Measurements from ENCODE around the gene TMEM81. TPM values are rescaled to one million over a fixed set of nuclear protein-coding genes. Genes with fewer than 3 reads are reported as not detected.

Gene TMEM81, protein sequence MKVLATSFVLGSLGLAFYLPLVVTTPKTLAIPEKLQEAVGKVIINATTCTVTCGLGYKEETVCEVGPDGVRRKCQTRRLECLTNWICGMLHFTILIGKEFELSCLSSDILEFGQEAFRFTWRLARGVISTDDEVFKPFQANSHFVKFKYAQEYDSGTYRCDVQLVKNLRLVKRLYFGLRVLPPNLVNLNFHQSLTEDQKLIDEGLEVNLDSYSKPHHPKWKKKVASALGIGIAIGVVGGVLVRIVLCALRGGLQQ
- total RNA-seq (1 to 10 TPM; 2.3 to 8.9 (median 3.7) TPM), polyA plus RNA-seq (under 1 TPM; 0.79 to 0.83 TPM), total RNA-seq (1.9 reads per million, percentile 8 among the genes with 10 or more reads in this experiment)

DNA sequence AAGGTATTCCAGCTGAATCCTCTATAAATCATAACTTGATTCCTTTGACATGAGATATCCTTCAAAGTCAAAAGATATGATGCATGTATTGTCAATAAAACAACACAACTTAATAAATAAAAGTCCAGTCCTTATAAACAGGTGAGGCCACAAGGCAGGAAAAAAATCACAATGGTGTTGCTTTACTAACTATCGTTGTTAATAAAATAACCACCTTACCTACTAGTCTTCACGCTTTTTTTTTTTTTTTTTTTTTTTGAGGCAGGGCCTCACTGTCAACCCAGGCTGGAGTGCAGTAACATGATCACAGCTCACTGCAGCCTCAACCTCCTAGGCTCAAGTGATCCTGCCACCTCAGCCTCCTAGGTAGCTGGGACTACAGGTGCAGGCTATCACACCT is at the start of gene TMEM81:
TMEM81 (minus strand) TSS at position 101 of the 400 bp plus-strand sequence. CDS start 140 bp downstream, outside the sequence.
- H3K27ac ChIP-seq (ENCODE audit: low read depth, low read length) = no peak within 1 kb of the TSS
- no peaks in the 10 kb centered on the region for H3K27me3 Mint-ChIP-seq
- H3K27ac Mint-ChIP-seq = peak within 1 kb of the TSS in 1 of 9 donors; percentile 6
- no peak within 1 kb of the TSS for H3K4me3 Mint-ChIP-seq
- no peaks in the 10 kb centered on the region for H3K9me3 ChIP-seq (ENCODE audit: control insufficient read depth in 2 of 3, low read length in 3 of 3)
- no peaks in the 10 kb centered on the region for H3K4me1 ChIP-seq (ENCODE audit: control insufficient read depth in 2 of 2, insufficient read depth in 2 of 2, low read length in 2 of 2)
- peaks cover 0 to 58% (median 4%) of the 10 kb centered on the region in 3 experiments for H3K36me3 ChIP-seq (ENCODE audit: control insufficient read depth in 2 of 3, insufficient read depth in 3 of 3, low read length in 3 of 3)
- ATAC-seq = no peak
- no peak for DNase-seq
- peaks cover 5 to 45% (median 27%) of the 10 kb centered on the region in 5 donors for H3K36me3 Mint-ChIP-seq
- CTCF ChIA-PET = no interaction called here
- peaks cover 0 to 5% (median 0%) of the 10 kb centered on the region in 7 donors for H3K4me1 Mint-ChIP-seq
- H3K9me3 Mint-ChIP-seq = no peaks in the 10 kb centered on the region
- POLR2A ChIA-PET = no interaction called here
- no peaks in the 10 kb centered on the region for H3K27me3 ChIP-seq (ENCODE audit: control insufficient read depth in 2 of 2, insufficient read depth in 2 of 2, low read length in 2 of 2)
- H3K4me3 ChIP-seq (ENCODE audit: low read length) = no peak within 1 kb of the TSS
- intact Hi-C loops (cut with micrococcal nuclease) = no loop called here

GRCh38 chr1:205133287-205133686 is 49.0 kb upstream of the TMEM81 start:
- Mint-ChIP-seq H3K9me3 (peaks cover 0 to 1% (median 0%) of the 10 kb centered on the region in 11 donors), H3K4me3 (no peak overlapping the region), H3K27me3 (no peaks in the 10 kb centered on the region), H3K27ac (no peak overlapping the region), H3K4me1 (no peaks in the 10 kb centered on the region), H3K36me3 (no peaks in the 10 kb centered on the region)
- intact Hi-C loops (cut with micrococcal nuclease) = no loop called here
- ChIA-PET POLR2A (no interaction called here), CTCF (no interaction called here)
- no peaks in the 10 kb centered on the region for H3K4me1 ChIP-seq (ENCODE audit: control insufficient read depth in 2 of 2, insufficient read depth in 2 of 2, low read length in 2 of 2)
- no peaks in the 10 kb centered on the region for H3K9me3 ChIP-seq (ENCODE audit: control insufficient read depth in 2 of 3, low read length in 3 of 3)
- H3K36me3 ChIP-seq (ENCODE audit: control insufficient read depth in 2 of 3, insufficient read depth in 3 of 3, low read length in 3 of 3) = no peaks in the 10 kb centered on the region
- DNase-seq (no peak), ATAC-seq (no peak)
- no peaks in the 10 kb centered on the region for H3K27me3 ChIP-seq (ENCODE audit: control insufficient read depth in 2 of 2, insufficient read depth in 2 of 2, low read length in 2 of 2)
- no peak overlapping the region for H3K4me3 ChIP-seq (ENCODE audit: low read length)
- no peak overlapping the region for H3K27ac ChIP-seq (ENCODE audit: low read depth, low read length)

DNA sequence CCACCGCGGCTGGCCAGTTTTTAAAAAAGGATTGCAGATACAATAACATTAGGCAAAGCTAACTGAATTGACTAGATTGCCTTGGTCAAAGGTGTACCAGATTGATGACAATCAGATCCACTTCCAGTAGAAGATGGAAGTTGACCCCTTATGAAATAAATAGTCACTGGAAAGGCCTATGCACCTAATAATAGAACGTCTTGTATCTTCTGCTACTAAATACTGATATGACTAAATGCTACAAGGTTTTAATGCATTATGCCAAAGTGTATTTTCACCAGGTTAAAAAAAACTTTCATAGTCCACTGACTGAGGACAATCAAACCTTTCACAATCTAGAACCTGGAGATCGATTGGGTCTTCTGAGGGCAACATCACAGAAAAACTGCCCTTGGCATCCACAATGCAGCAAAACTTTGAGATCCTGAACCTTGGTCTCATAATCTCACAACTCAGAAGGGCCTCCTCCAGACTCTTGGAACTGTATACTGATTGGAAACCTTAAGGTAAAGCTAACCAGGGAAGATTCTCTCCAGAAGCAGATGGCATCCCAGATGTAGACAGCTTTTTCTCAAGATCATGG is 45.3 kb upstream of the TMEM81 start:
- Mint-ChIP-seq H3K4me3 (no peak overlapping the region), H3K36me3 (no peaks in the 10 kb centered on the region), H3K4me1 (peaks cover 0 to 4% (median 0%) of the 10 kb centered on the region in 7 donors), H3K9me3 (peaks cover 0 to 2% (median 0%) of the 10 kb centered on the region in 11 donors), H3K27me3 (no peaks in the 10 kb centered on the region), H3K27ac (no peak overlapping the region)
- H3K4me3 ChIP-seq (ENCODE audit: low read length) = no peak overlapping the region
- POLR2A ChIA-PET = no interaction called here
- no peak for DNase-seq
- no peak overlapping the region for H3K27ac ChIP-seq (ENCODE audit: low read depth, low read length)
- no peaks in the 10 kb centered on the region for H3K4me1 ChIP-seq (ENCODE audit: control insufficient read depth in 2 of 2, insufficient read depth in 2 of 2, low read length in 2 of 2)
- H3K9me3 ChIP-seq (ENCODE audit: control insufficient read depth in 2 of 3, low read length in 3 of 3) = no peaks in the 10 kb centered on the region
- CTCF ChIA-PET = no interaction called here
- no peaks in the 10 kb centered on the region for H3K36me3 ChIP-seq (ENCODE audit: control insufficient read depth in 2 of 3, insufficient read depth in 3 of 3, low read length in 3 of 3)
- intact Hi-C loops (cut with micrococcal nuclease) = loop anchor here (10.0 kb wide), 2 partner anchors 645 to 715 kb away; partner anchors contain the start of genes PPP1R15B (in 1 of the 2) and RAB29 (in 1 of the 2)
- no peak for ATAC-seq
- no peaks in the 10 kb centered on the region for H3K27me3 ChIP-seq (ENCODE audit: control insufficient read depth in 2 of 2, insufficient read depth in 2 of 2, low read length in 2 of 2)

DNA sequence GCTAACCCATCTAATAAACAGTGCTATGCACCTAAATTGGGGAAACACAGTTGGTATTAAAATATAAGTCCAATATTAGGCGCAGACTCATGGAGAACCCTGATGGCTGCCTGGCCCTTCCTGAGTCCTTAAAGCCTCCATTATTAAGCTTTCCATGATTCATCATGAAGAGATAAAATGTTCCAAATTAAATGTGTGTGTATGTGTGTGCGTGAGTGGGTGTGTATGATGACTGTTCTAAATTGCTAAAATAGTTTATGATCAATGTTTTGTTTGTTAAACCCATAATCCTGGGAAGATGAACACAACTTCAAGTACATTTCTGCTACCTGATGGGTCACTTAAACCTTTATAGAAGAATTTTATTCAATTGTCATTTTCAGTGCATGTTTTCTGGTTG is 43.8 kb upstream of the TMEM81 start:
- ATAC-seq = no peak
- POLR2A ChIA-PET = no interaction called here
- intact Hi-C loops (cut with micrococcal nuclease) = loop anchor here (10.0 kb wide), 2 partner anchors 647 to 713 kb away; partner anchors contain the start of genes PPP1R15B (in 1 of the 2) and RAB29 (in 1 of the 2)

DNA sequence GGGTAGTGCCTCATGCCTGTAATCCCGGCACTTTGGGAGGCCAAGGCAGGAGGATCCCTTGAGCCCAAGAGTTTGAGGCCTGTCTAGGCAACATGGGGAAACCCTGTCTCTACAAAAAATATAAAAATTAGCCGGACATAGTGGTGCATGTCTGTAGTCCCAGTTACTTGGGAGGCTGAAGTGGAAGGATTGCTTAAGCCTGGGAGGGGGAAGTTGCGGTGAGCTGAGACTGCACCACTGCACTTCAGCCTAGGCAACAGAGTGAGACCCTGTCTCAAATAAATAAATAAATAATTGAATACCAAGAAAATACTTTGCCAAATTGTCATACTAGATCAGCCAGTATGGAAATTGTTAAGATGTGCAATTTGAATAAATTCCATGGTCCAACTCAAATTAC is 43.4 kb upstream of the TMEM81 start:
- CTCF ChIA-PET = no interaction called here
- intact Hi-C loops (cut with micrococcal nuclease) = loop anchor here (10.0 kb wide), 2 partner anchors 647 to 713 kb away; partner anchors contain the start of genes PPP1R15B (in 1 of the 2) and RAB29 (in 1 of the 2)

More for the DNA sequence above, 43.8 kb upstream of the TMEM81 start:
- H3K27ac ChIP-seq (ENCODE audit: low read depth, low read length) = no peak overlapping the region
- DNase-seq = no peak
- Mint-ChIP-seq H3K4me3 (no peak overlapping the region), H3K27ac (no peak overlapping the region), H3K27me3 (no peaks in the 10 kb centered on the region), H3K36me3 (no peaks in the 10 kb centered on the region), H3K9me3 (peaks cover 0 to 2% (median 0%) of the 10 kb centered on the region in 11 donors), H3K4me1 (peaks cover 0 to 5% (median 5%) of the 10 kb centered on the region in 7 donors)
- H3K36me3 ChIP-seq (ENCODE audit: control insufficient read depth in 2 of 3, insufficient read depth in 3 of 3, low read length in 3 of 3) = no peaks in the 10 kb centered on the region
- CTCF ChIA-PET = interaction anchor here (1.0 kb wide), 1 partner anchor 16 kb away, joined by 3 read pairs; no protein-coding TSS in a partner anchor
- no peaks in the 10 kb centered on the region for H3K9me3 ChIP-seq (ENCODE audit: control insufficient read depth in 2 of 3, low read length in 3 of 3)
- peaks cover under 1 to 1% of the 10 kb centered on the region in 2 donors for H3K4me1 ChIP-seq (ENCODE audit: control insufficient read depth in 2 of 2, insufficient read depth in 2 of 2, low read length in 2 of 2)
- H3K27me3 ChIP-seq (ENCODE audit: control insufficient read depth in 2 of 2, insufficient read depth in 2 of 2, low read length in 2 of 2) = no peaks in the 10 kb centered on the region
- H3K4me3 ChIP-seq (ENCODE audit: low read length) = no peak overlapping the region

GRCh38 chr1:205124726-205125125 is 40.5 kb upstream of the TMEM81 start:
- H3K27ac ChIP-seq (ENCODE audit: low read depth, low read length) = no peak overlapping the region
- ChIA-PET CTCF (no interaction called here), POLR2A (no interaction called here)
- H3K9me3 Mint-ChIP-seq = peaks cover 0 to 2% (median 0%) of the 10 kb centered on the region in 11 donors
- no peaks in the 10 kb centered on the region for H3K27me3 Mint-ChIP-seq
- no peak for DNase-seq
- no peak overlapping the region for H3K4me3 ChIP-seq (ENCODE audit: low read length)
- intact Hi-C loops (cut with micrococcal nuclease) = loop anchor here (5.0 to 10.0 kb wide), 5 partner anchors 198 to 710 kb away; partner anchors contain the start of genes MDM4 (in 1 of the 2), NUAK2 (in 1 of the 2), PPP1R15B (in 1 of the 2) and RAB29 (in 1 of the 2)
- no peak for ATAC-seq
- peaks cover 0 to 5% (median 0%) of the 10 kb centered on the region in 3 experiments for H3K36me3 ChIP-seq (ENCODE audit: control insufficient read depth in 2 of 3, insufficient read depth in 3 of 3, low read length in 3 of 3)
- H3K36me3 Mint-ChIP-seq = peaks cover 0 to 5% (median 2%) of the 10 kb centered on the region in 5 donors
- H3K4me3 Mint-ChIP-seq = no peak overlapping the region
- peaks cover 18 to 24% of the 10 kb centered on the region in 2 donors for H3K4me1 ChIP-seq (ENCODE audit: control insufficient read depth in 2 of 2, insufficient read depth in 2 of 2, low read length in 2 of 2)
- peak overlapping the region in 2 of 9 donors; percentile 10 to 34 for H3K27ac Mint-ChIP-seq
- peaks cover 18 to 39% (median 33%) of the 10 kb centered on the region in 7 donors for H3K4me1 Mint-ChIP-seq
- H3K27me3 ChIP-seq (ENCODE audit: control insufficient read depth in 2 of 2, insufficient read depth in 2 of 2, low read length in 2 of 2) = no peaks in the 10 kb centered on the region
- no peaks in the 10 kb centered on the region for H3K9me3 ChIP-seq (ENCODE audit: control insufficient read depth in 2 of 3, low read length in 3 of 3)

More for the DNA sequence above, 43.4 kb upstream of the TMEM81 start:
- Mint-ChIP-seq H3K27me3 (no peaks in the 10 kb centered on the region), H3K9me3 (peaks cover 0 to 2% (median 0%) of the 10 kb centered on the region in 11 donors), H3K27ac (no peak overlapping the region), H3K4me1 (peaks cover 2 to 9% (median 9%) of the 10 kb centered on the region in 7 donors), H3K36me3 (no peaks in the 10 kb centered on the region), H3K4me3 (peak overlapping the region in 1 of 10 donors; percentile 26)
- Histone ChIP-seq H3K4me1 (ENCODE audit: control insufficient read depth in 2 of 2, insufficient read depth in 2 of 2, low read length in 2 of 2) (peaks cover 4 to 5% of the 10 kb centered on the region in 2 donors), H3K27me3 (ENCODE audit: control insufficient read depth in 2 of 2, insufficient read depth in 2 of 2, low read length in 2 of 2) (no peaks in the 10 kb centered on the region), H3K4me3 (ENCODE audit: low read length) (no peak overlapping the region), H3K9me3 (ENCODE audit: control insufficient read depth in 2 of 3, low read length in 3 of 3) (no peaks in the 10 kb centered on the region), H3K27ac (ENCODE audit: low read depth, low read length) (no peak overlapping the region), H3K36me3 (ENCODE audit: control insufficient read depth in 2 of 3, insufficient read depth in 3 of 3, low read length in 3 of 3) (no peaks in the 10 kb centered on the region)
- POLR2A ChIA-PET = no interaction called here
- no peak for DNase-seq
- ATAC-seq = no peak
